HepG2 (cell line): ENCODE measurements around the gene CPE. TPM values are rescaled to one million over a fixed set of nuclear protein-coding genes. Genes with fewer than 3 reads are reported as not detected.

ENCODE experiments used
- ARNTL ChIP-seq: sonication (generic); formaldehyde crosslinking; IDR thresholded peaks from 2 replicates; pipeline ENCODE4 v1.4.0; 2020; ENCODE audit warnings: mild to moderate bottlenecking, missing genetic modification reagents
- BRD4 ChIP-seq: sonication (generic); formaldehyde crosslinking; IDR thresholded peaks from 2 replicates; pipeline ENCODE4 v1.4.0; 2020; ENCODE audit warnings: missing genetic modification reagents
- IRF9 ChIP-seq: sonication (generic); formaldehyde crosslinking; IDR thresholded peaks from 2 replicates; pipeline ENCODE4 v1.8.0; 2022; ENCODE audit warnings: missing genetic modification reagents, mild to moderate bottlenecking, borderline replicate concordance
- KDM4B ChIP-seq: sonication (generic); formaldehyde crosslinking; IDR thresholded peaks from 2 replicates; pipeline ENCODE4 v1.4.0; 2020; ENCODE audit warnings: missing genetic modification reagents
- KDM5B ChIP-seq: sonication (generic); formaldehyde crosslinking; IDR thresholded peaks from 2 replicates; pipeline ENCODE4 v1.4.0; 2020; ENCODE audit warnings: missing genetic modification reagents, mild to moderate bottlenecking, borderline replicate concordance
- KLF11 ChIP-seq: IDR thresholded peaks from 2 replicates; pipeline ENCODE4 v1.6.1; 2016; ENCODE audit warnings: missing compliant biosample characterization
- LRRFIP1 ChIP-seq: sonication (generic); formaldehyde crosslinking; conservative IDR thresholded peaks from 2 replicates; pipeline ENCODE4 v1.4.0; 2020; ENCODE audit warnings: missing genetic modification reagents
- NBN ChIP-seq: fragments of 450-650 bp; conservative IDR thresholded peaks from 2 replicates; pipeline ENCODE4 v1.6.1; 2017
- NFATC3 ChIP-seq: sonication (generic); formaldehyde crosslinking; IDR thresholded peaks from 2 replicates; pipeline ENCODE4 v1.5.1; 2020; ENCODE audit warnings: mild to moderate bottlenecking, missing genetic modification reagents
- PAX8 ChIP-seq: sonication (generic); formaldehyde crosslinking; IDR thresholded peaks from 2 replicates; pipeline ENCODE4 v1.8.0; 2022; ENCODE audit warnings: mild to moderate bottlenecking, missing genetic modification reagents, borderline replicate concordance
- PBX3 ChIP-seq: sonication (generic); formaldehyde crosslinking; IDR thresholded peaks from 2 replicates; pipeline ENCODE4 v1.8.1; 2023; ENCODE audit warnings: missing genetic modification reagents, inconsistent platforms, borderline replicate concordance
- REST ChIP-seq, 2 experiments: IDR thresholded peaks; 2 replicates each; pipeline ENCODE4 v1.6.1; 2011 to 2012; ENCODE audit warnings: low read length in 2 of 2, borderline replicate concordance in 1 of 2, low read depth in 1 of 2, mild to moderate bottlenecking in 1 of 2, moderate library complexity in 1 of 2
- RFX3 ChIP-seq: IDR thresholded peaks from 2 replicates; pipeline ENCODE4 v1.6.1; 2016; ENCODE audit warnings: missing biosample characterization, missing genetic modification reagents
- SRF ChIP-seq: IDR thresholded peaks from 2 replicates; pipeline ENCODE4 v1.6.1; 2011; ENCODE audit warnings: mild to moderate bottlenecking, low read depth, low read length, moderate library complexity
- SRY ChIP-seq: sonication (generic); formaldehyde crosslinking; IDR thresholded peaks from 2 replicates; pipeline ENCODE4 v1.8.0; 2022; ENCODE audit warnings: mild to moderate bottlenecking, missing genetic modification reagents
- TERF1 ChIP-seq: sonication (generic); formaldehyde crosslinking; IDR thresholded peaks from 2 replicates; pipeline ENCODE4 v1.8.0; 2022; ENCODE audit warnings: mild to moderate bottlenecking, missing genetic modification reagents, moderate library complexity
- ZNF343 ChIP-seq: sonication (generic); formaldehyde crosslinking; IDR thresholded peaks from 2 replicates; pipeline ENCODE4 v1.4.0; 2020; ENCODE audit warnings: mild to moderate bottlenecking, missing genetic modification reagents
- ZNF383 ChIP-seq: sonication (generic); formaldehyde crosslinking; IDR thresholded peaks from 2 replicates; pipeline ENCODE4 v1.4.0; 2020; ENCODE audit warnings: missing genetic modification reagents, mild to moderate bottlenecking, borderline replicate concordance
- ZNF563 ChIP-seq: sonication (generic); formaldehyde crosslinking; IDR thresholded peaks from 2 replicates; pipeline ENCODE4 v1.8.0; 2022; ENCODE audit warnings: mild to moderate bottlenecking, moderate library complexity, missing genetic modification reagents
- ZNF570 ChIP-seq: sonication (generic); formaldehyde crosslinking; IDR thresholded peaks from 2 replicates; pipeline ENCODE4 v1.4.0; 2020; ENCODE audit warnings: mild to moderate bottlenecking, missing genetic modification reagents, borderline replicate concordance
- ZNF674 ChIP-seq: sonication (generic); formaldehyde crosslinking; IDR thresholded peaks from 2 replicates; pipeline ENCODE4 v1.5.0; 2020; ENCODE audit warnings: low read depth, mild to moderate bottlenecking, missing genetic modification reagents
- ZNF841 ChIP-seq: sonication (generic); formaldehyde crosslinking; IDR thresholded peaks from 2 replicates; pipeline ENCODE4 v1.8.1; 2023; ENCODE audit warnings: missing genetic modification reagents, borderline replicate concordance
- polyA plus RNA-seq, 8 experiments: library from polyadenylated mRNA; depleted of rRNA in 3 of 8; stranded (reverse) in 7 of 8; unstranded in 1 of 8; fragments of >200 nt; fragmentation: Illumina TruSeq in 4 of 8; extraction: Trizol in 4 of 8; gene quantifications; 2 replicates each; pipeline versions ENCODE4 v1.2.1 to v1.2.3, GENCODE V29; 2011 to 2016; ENCODE audit warnings: low read depth in 4 of 8, missing spikeins in 1 of 8, mixed read lengths in 1 of 8; ENCODE audit not compliant: insufficient read depth in 1 of 8
- total RNA-seq, 5 experiments: library from RNA; depleted of rRNA; stranded (reverse); fragments of >200 nt; fragmentation: Illumina TruSeq; extraction: Trizol; gene quantifications; 2 replicates each; pipeline ENCODE4 v1.2.3, GENCODE V29; 2016; ENCODE audit warnings: low read depth in 1 of 5

CPE gene
- total and polyA plus RNA-seq, 2 of the 13 experiments (the other 11 are each of a cell fraction or from before 2014, with no cell fraction given), result 268 to 852 TPM

GRCh38 chr4:165369522-165369921 lies 9.3 kb upstream of the CPE start (continued):
- no peak for TF ChIP-seq LRRFIP1
- no peak for TF ChIP-seq ZNF563
- no peak for TF ChIP-seq SRY (CRISPR knock-in tag)
- no peak for TF ChIP-seq PAX8 (CRISPR knock-in tag)
- peak in 1 of 2 experiments; percentile 81; a peak in 2 of 4 replicates for TF ChIP-seq REST (IDR thresholded peaks at IDR 0.05; ENCODE audit: borderline replicate concordance in 1 of 2, low read depth in 1 of 2, low read length in 2 of 2)
- TF ChIP-seq KLF11 (CRISPR knock-in tag), result no peak
- TF ChIP-seq ZNF383, result no peak
- TF ChIP-seq BRD4 (CRISPR knock-in tag), result no peak
- TF ChIP-seq PBX3, result no peak
- no peak for TF ChIP-seq KDM5B (CRISPR knock-in tag)
- TF ChIP-seq IRF9 (CRISPR knock-in tag), result no peak
- no peak for TF ChIP-seq RFX3 (CRISPR knock-in tag)
- TF ChIP-seq ZNF343 (CRISPR knock-in tag), result no peak
- TF ChIP-seq KDM4B (CRISPR knock-in tag), result peak; percentile 54; the same call in 1 of the 2 replicates
- no peak for TF ChIP-seq ZNF570
- TF ChIP-seq NFATC3 (CRISPR knock-in tag), result no peak
- TF ChIP-seq ARNTL (CRISPR knock-in tag), result peak; percentile 82
- TF ChIP-seq SRF, result 0 out of 2 replicates have a peak, but pooled peaks have one; percentile 26
- no peak for TF ChIP-seq NBN
- TF ChIP-seq ZNF674 (CRISPR knock-in tag), result no peak
- TF ChIP-seq ZNF841, result no peak
- TF ChIP-seq TERF1 (CRISPR knock-in tag), result no peak
